T-helper 17 cell (primary cell): ENCODE results near the gene KANSL3. TPM values are rescaled to one million over a fixed set of nuclear protein-coding genes. Genes with fewer than 3 reads are reported as not detected.
"Not testable (repeated sequence)": the region's sequence is repeated elsewhere in the genome, so short reads cannot be mapped to it uniquely, and the experiment has no call there.

ENCODE experiments used
- ATAC-seq: fragments of 150-1000 bp; cut with Tn5 transposase; 2 replicates; pipeline ENCODE4 v1.10.0; 2021; ENCODE audit warnings: mild to moderate bottlenecking, moderate library complexity
- DNase-seq, 3 donors: peaks; one replicate each; pipeline versions ENCODE4 v3.0.0 to v3.0.0-alpha.2; 2020 to 2021
- H3K9me3 ChIP-seq: one replicate; pipeline ENCODE4 v1.7.0; 2013; ENCODE audit warnings: low read length, mild to moderate bottlenecking; ENCODE audit not compliant: control insufficient read depth, poor library complexity, severe bottlenecking
- H3K27ac Mint-ChIP-seq: one replicate; pipeline ENCODE4 v1.8.0; 2022; ENCODE audit warnings: mild to moderate bottlenecking, moderate library complexity, mixed read lengths
- H3K27me3 Mint-ChIP-seq: one replicate; pipeline ENCODE4 v1.8.0; 2022; ENCODE audit warnings: mixed read lengths
- H3K36me3 Mint-ChIP-seq: one replicate; pipeline ENCODE4 v1.8.0; 2022; ENCODE audit warnings: low read depth, mixed read lengths
- H3K4me1 Mint-ChIP-seq: one replicate; pipeline ENCODE4 v1.8.0; 2022; ENCODE audit warnings: mild to moderate bottlenecking, mixed read lengths
- H3K4me3 Mint-ChIP-seq: one replicate; pipeline ENCODE4 v1.8.0; 2022; ENCODE audit warnings: mild to moderate bottlenecking, moderate library complexity, mixed read lengths
- total RNA-seq, 4 donors: library from RNA in 2 of 4; stranded (reverse) in 2 of 4; gene quantifications; one replicate each; pipeline ENCODE4 v1.2.3 and lab custom pipeline; 2022 to 2026

Gene KANSL3
- total RNA-seq, 2 donors from 2014 or later: 57.4 to 61.2 TPM

GRCh38 chr2:96556441-96557330, 81.4 kb downstream of the KANSL3 start:
- Mint-ChIP-seq H3K36me3 (no peaks in the 10 kb centered on the region), H3K27me3 (no peaks in the 10 kb centered on the region), H3K4me1 (peaks cover 25% of the 10 kb centered on the region), H3K4me3 (no peak overlapping the region), H3K27ac (peak overlapping the region; percentile 75)
- no peak for DNase-seq
- H3K9me3 ChIP-seq: no peaks in the 10 kb centered on the region
- no peak for ATAC-seq

GRCh38 chr2:96555146-96555610, 82.9 kb downstream of the KANSL3 start:
- Mint-ChIP-seq H3K4me1 (peaks cover 25% of the 10 kb centered on the region), H3K4me3 (no peak overlapping the region), H3K27ac (peak overlapping the region; percentile 87), H3K27me3 (no peaks in the 10 kb centered on the region), H3K36me3 (no peaks in the 10 kb centered on the region)
- ATAC-seq (no peak), DNase-seq (no peak)
- no peaks in the 10 kb centered on the region for H3K9me3 ChIP-seq

GRCh38 chr2:96554293-96555145, 83.6 kb downstream of the KANSL3 start:
- Mint-ChIP-seq H3K4me1 (peaks cover 25% of the 10 kb centered on the region), H3K27me3 (no peaks in the 10 kb centered on the region), H3K27ac (peak overlapping the region; percentile 87), H3K4me3 (peak overlapping the region; percentile 63), H3K36me3 (no peaks in the 10 kb centered on the region)
- DNase-seq (peak; percentile 53 to 62 (median 58)), ATAC-seq (peak; percentile 69)
- H3K9me3 ChIP-seq: no peaks in the 10 kb centered on the region

GRCh38 chr2:96553957-96554292, 84.2 kb downstream of the KANSL3 start:
- DNase-seq, H3K36me3 Mint-ChIP-seq, H3K27me3 Mint-ChIP-seq, H3K9me3 ChIP-seq, ATAC-seq: not testable (repeated sequence)
- H3K27ac Mint-ChIP-seq: peak overlapping the region; percentile 87
- peaks cover 25% of the 10 kb centered on the region for H3K4me1 Mint-ChIP-seq
- peak overlapping the region; percentile 60 for H3K4me3 Mint-ChIP-seq

GRCh38 chr2:96553176-96553956, 84.7 kb downstream of the KANSL3 start:
- peaks cover 25% of the 10 kb centered on the region for H3K4me1 Mint-ChIP-seq
- peak overlapping the region; percentile 87 for H3K27ac Mint-ChIP-seq
- H3K9me3 ChIP-seq: no peaks in the 10 kb centered on the region
- H3K27me3 Mint-ChIP-seq: no peaks in the 10 kb centered on the region
- H3K4me3 Mint-ChIP-seq: peak overlapping the region; percentile 60
- ATAC-seq (peak; percentile 6), DNase-seq (no peak)
- no peaks in the 10 kb centered on the region for H3K36me3 Mint-ChIP-seq

- ATAC-seq: no peak
- Mint-ChIP-seq H3K27me3 (no peaks in the 10 kb centered on the region), H3K4me3 (peak overlapping the region; percentile 60), H3K27ac (peak overlapping the region; percentile 87), H3K36me3 (no peaks in the 10 kb centered on the region), H3K4me1 (peaks cover 30% of the 10 kb centered on the region)
- no peak for DNase-seq
- no peaks in the 10 kb centered on the region for H3K9me3 ChIP-seq
Observed at GRCh38 chr2:96552315-96553175, 85.6 kb downstream of the KANSL3 start.

- H3K27ac Mint-ChIP-seq: peak overlapping the region; percentile 87
- H3K4me3 Mint-ChIP-seq: peak overlapping the region; percentile 58
- H3K27me3 Mint-ChIP-seq: no peaks in the 10 kb centered on the region
- no peak for DNase-seq
- ATAC-seq: no peak
- H3K9me3 ChIP-seq: no peaks in the 10 kb centered on the region
- H3K36me3 Mint-ChIP-seq: no peaks in the 10 kb centered on the region
- peaks cover 34% of the 10 kb centered on the region for H3K4me1 Mint-ChIP-seq
Observed at GRCh38 chr2:96551605-96552314, 86.4 kb downstream of the KANSL3 start.

GRCh38 chr2:96550787-96551604, 87.1 kb downstream of the KANSL3 start:
- no peak overlapping the region for H3K4me3 Mint-ChIP-seq
- no peaks in the 10 kb centered on the region for H3K36me3 Mint-ChIP-seq
- H3K27me3 Mint-ChIP-seq: no peaks in the 10 kb centered on the region
- peak overlapping the region; percentile 87 for H3K27ac Mint-ChIP-seq
- DNase-seq (no peak), ATAC-seq (no peak)
- no peaks in the 10 kb centered on the region for H3K9me3 ChIP-seq
- peaks cover 40% of the 10 kb centered on the region for H3K4me1 Mint-ChIP-seq

GRCh38 chr2:96549967-96550786, 87.9 kb downstream of the KANSL3 start:
- DNase-seq: no peak
- H3K4me3 Mint-ChIP-seq: peak overlapping the region; percentile 10

GRCh38 chr2:96549466-96549785, 88.7 kb downstream of the KANSL3 start:
- Mint-ChIP-seq H3K27me3 (no peaks in the 10 kb centered on the region), H3K4me1 (peaks cover 45% of the 10 kb centered on the region), H3K36me3 (no peaks in the 10 kb centered on the region), H3K27ac (peak overlapping the region; percentile 43), H3K4me3 (no peak overlapping the region)
- DNase-seq: no peak
- H3K9me3 ChIP-seq: no peaks in the 10 kb centered on the region
- no peak for ATAC-seq

More at GRCh38 chr2:96549967-96550786, 87.9 kb downstream of the KANSL3 start:
- no peaks in the 10 kb centered on the region for H3K36me3 Mint-ChIP-seq
- peak overlapping the region; percentile 43 for H3K27ac Mint-ChIP-seq
- H3K9me3 ChIP-seq: no peaks in the 10 kb centered on the region
- peaks cover 46% of the 10 kb centered on the region for H3K4me1 Mint-ChIP-seq
- ATAC-seq: no peak
- H3K27me3 Mint-ChIP-seq: no peaks in the 10 kb centered on the region
